Hematopoietic multipotent progenitor cell (in vitro differentiated cells): ENCODE measurements around the gene APOBEC4. TPM values are rescaled to one million over a fixed set of nuclear protein-coding genes. Genes with fewer than 3 reads are reported as not detected.
"Not testable (repeated sequence)": the region's sequence is repeated elsewhere in the genome, so short reads cannot be mapped to it uniquely, and the experiment has no call there.

ENCODE experiments used
- DNase-seq, 3 donors: peaks; one replicate each; pipeline ENCODE4 v3.0.0-alpha.2; 2011 to 2015; ENCODE audit warnings: low read depth in 2 of 3, low spot score in 2 of 3
- total RNA-seq: library from RNA; depleted of rRNA; stranded (reverse); fragments of >200 nt; gene quantifications from one replicate; pipeline ENCODE4 v1.2.3, GENCODE V29; 2012

The APOBEC4 gene, protein sequence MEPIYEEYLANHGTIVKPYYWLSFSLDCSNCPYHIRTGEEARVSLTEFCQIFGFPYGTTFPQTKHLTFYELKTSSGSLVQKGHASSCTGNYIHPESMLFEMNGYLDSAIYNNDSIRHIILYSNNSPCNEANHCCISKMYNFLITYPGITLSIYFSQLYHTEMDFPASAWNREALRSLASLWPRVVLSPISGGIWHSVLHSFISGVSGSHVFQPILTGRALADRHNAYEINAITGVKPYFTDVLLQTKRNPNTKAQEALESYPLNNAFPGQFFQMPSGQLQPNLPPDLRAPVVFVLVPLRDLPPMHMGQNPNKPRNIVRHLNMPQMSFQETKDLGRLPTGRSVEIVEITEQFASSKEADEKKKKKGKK
- total RNA-seq = not detected

- no peak for DNase-seq
These were observed at the start of gene APOBEC4 for GRCh38 chr1:183652547-183653461. Gene APOBEC4, minus strand, starts transcription at chr1:183653316. Its CDS starts 4,535 bp downstream, at chr1:183648781.

- no peak for DNase-seq
These were observed 49.7 kb upstream of the APOBEC4 start for GRCh38 chr1:183702813-183703198.

DNA sequence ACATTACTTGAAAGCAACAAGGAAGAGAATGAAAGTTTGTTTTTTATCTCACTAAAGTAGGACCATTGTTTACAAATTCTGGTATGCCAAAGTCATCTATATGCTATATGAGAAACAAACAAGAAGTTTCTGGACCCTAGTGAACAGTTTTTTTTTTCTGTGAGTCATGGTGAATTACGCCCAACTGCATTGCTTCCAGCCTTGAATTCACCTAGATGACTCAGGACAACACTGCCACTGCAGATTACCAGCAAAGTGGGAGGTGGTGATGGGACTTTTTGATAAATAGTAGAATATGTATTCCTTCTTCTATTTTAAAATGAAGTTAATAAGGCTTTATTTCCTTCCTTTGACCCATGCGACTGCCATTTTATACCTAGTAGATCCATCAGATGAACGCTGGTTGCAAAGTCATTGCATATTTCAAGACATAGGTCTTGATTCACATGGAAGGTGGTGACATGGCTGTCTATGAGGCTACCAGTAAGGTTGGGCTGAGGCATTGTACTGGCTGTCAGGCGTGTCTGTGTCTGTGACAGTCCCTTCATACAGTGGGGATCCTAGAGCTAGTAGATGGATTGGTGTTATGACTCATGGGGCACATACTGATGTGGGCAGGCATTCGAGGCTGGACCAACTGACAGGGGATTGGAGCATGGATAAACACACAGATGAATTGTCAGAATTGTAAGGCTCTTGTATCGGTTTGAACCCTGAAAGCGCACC lies 49.1 kb upstream of the APOBEC4 start:
- no peak for DNase-seq

GRCh38 chr1:183699616-183700160 lies 46.6 kb upstream of the APOBEC4 start:
- DNase-seq = no peak

DNA sequence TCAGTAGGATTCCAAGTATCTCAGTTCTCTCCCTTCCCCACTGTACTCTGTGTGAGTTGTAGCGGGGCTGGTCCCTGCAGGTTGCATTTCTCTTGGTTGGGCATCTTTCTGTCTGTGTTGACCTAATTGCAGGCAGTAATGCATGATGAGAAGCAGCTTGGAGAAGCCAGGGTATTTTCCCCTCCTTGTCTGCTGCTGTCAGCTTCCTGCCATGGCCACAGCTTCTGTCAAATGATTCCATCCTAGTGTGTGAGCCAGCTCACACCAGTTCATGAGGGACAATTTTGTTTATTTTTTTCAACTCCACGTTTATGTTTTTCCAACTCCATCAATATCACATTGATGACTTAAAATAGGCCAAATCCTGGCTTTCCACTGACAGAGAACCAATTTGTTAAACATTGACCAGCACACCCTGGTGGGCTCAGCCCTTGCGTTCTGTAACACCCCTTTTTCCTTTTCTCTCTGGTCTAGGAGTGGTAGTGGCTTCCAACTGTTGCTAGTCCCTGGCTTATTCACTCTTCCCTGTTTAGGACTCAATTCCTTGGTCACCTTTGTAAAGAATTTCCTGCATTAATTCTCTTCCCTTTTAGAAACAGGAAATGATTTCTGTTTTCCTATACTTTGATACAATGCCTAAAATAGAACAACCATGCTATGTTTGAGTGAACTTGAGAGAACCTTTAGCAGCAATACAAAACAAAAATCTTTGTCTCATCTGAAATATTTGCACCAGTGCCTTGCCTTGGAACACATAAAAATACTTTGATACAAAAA lies 44.9 kb upstream of the APOBEC4 start:
- DNase-seq = no peak

DNA sequence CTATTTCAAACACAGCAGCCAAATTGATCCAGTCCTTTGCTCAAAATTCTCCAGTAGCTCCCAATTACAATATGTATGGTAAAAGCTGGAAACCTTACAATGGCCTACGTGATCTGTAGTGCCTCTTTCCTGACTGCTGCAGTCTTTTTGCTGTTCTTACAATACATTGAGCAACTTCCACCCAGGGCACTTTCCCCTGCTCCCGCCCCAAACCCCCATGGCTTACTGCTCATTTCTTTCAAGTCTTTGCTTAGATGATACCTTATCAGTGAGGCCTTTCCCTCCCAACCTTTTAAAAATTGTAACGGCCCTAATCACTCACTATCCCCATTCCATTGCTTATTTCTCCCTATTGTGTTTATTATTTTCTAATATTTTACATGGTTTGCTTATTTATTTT lies 43.9 kb upstream of the APOBEC4 start:
- DNase-seq = no peak

DNA sequence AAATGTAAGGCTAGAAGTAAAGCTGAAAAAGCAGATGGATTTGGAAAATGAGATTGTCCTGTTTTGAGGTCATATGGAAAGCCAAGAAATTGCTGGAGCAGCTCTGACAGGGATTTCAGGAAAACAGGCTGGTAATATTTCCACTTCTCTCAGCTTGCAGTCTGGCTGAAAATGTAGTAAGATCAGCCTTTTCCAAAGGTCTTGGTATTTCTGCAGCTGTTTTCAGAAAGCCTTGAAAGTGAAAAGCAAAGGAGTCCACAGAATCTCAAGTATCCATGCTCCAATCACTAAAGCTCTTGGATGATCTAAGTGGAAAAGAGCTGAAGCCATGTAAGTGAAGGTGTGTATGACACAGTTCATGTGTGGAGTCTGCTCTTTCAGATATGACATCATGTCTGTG lies 41.6 kb upstream of the APOBEC4 start:
- DNase-seq = no peak

GRCh38 chr1:183694066-183694465 lies 41.0 kb upstream of the APOBEC4 start:
- DNase-seq = no peak

GRCh38 chr1:183693521-183693920 lies 40.4 kb upstream of the APOBEC4 start:
- DNase-seq = no peak

- DNase-seq = no peak
These were observed 36.7 kb upstream of the APOBEC4 start for GRCh38 chr1:183689762-183690204.

DNA sequence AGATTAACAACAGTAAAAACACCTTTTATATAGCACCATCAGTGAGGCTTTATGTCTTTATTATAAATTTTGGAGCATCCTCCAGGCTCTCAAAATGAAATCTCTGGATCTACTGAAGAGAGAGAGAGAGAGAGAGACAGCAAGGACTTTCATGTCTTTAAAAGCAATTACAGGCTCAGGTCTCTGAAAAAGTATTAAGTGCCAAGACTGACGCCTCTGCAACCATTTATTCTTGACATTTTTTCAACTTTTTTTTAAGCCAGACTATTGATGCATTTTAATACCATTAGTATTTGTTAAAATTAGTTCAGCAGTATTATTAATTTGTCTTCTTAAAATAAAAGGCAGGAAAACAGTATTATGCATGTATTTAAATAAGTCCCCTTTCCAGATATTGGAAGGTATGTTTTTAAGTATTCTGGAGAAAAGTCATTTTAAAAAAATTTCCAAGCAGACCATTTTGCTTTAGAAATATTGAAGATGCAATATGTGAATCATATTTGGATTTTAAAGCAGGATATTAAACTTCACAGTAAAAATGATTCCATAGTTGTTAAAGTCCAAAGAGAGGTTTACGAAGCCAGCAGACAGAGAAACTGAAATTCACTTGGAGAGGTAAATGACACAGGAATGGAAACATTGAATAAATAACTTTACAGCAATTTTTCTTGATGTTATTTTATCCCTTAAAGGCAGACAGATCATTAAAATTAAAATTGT lies 35.4 kb upstream of the APOBEC4 start:
- DNase-seq = no peak

GRCh38 chr1:183687546-183688304 lies 34.6 kb upstream of the APOBEC4 start:
- DNase-seq = no peak

DNA sequence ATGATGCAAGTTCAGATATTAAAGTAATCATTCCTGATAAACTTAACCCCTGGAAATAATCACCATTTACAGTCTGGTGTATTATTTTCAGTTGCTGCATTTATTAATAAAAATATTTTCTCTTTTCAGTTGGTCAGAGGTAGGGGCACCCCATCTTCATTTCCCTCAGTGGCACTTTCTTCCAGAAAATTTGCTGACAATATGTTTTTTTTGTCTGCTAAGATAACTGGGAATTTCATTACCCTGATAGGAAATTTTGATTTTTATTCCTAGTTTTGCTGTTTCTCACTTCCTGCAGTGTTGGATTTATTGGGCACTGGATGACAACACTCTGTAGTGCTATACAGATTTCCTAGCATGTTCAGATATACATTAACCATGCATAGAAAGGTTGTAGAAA lies 33.1 kb upstream of the APOBEC4 start:
- DNase-seq = no peak

- peak; percentile 4 to 72 (median 25) for DNase-seq
These were observed 32.1 kb upstream of the APOBEC4 start for GRCh38 chr1:183685112-183685713.

GRCh38 chr1:183679363-183679762 lies 26.2 kb upstream of the APOBEC4 start:
- DNase-seq = not testable (repeated sequence)

GRCh38 chr1:183678819-183679218 lies 25.7 kb upstream of the APOBEC4 start:
- no peak for DNase-seq

GRCh38 chr1:183676586-183677189 lies 23.6 kb upstream of the APOBEC4 start:
- no peak for DNase-seq
